Measurements from ENCODE around the gene OSM.

GRCh38 chr22:30245985-30246813 is 20.5 kb downstream of the OSM start, which contains the start of gene LIF:
- TF ChIP-seq CTCF (conservative IDR thresholded peaks at IDR 0.05; ENCODE audit: low read depth in 2 of 2) (no peak; a peak in 1 of 4 replicates), EZH2phosphoT487 (IDR thresholded peaks at IDR 0.05; ENCODE audit: unreplicated experiment) (no peak), POLR2AphosphoS5 (IDR thresholded peaks at IDR 0.05; ENCODE audit: low read depth) (no peak), REST (IDR thresholded peaks at IDR 0.05; ENCODE audit: unreplicated experiment) (no peak), JUNB (IDR thresholded peaks at IDR 0.05; ENCODE audit: unreplicated experiment) (no peak), EZH2 (IDR thresholded peaks at IDR 0.05; ENCODE audit: low read depth, unreplicated experiment) (no peak), CREB1 (CRISPR knock-in tag; IDR thresholded peaks at IDR 0.05; ENCODE audit: low read depth) (no peak), ZNF462 (CRISPR knock-in tag; IDR thresholded peaks at IDR 0.05) (no peak)

Data from GM23338 (cell line).